Muscle layer of duodenum (tissue), 2 donors: ENCODE measurements around the gene TXNDC5.

Experiments used
- H3K27ac ChIP-seq: one replicate; pipeline ENCODE4 v1.7.0; 2013; ENCODE audit warnings: mild to moderate bottlenecking, low read length
- H3K27me3 ChIP-seq: one replicate; pipeline ENCODE4 v1.7.0; 2013; ENCODE audit warnings: low read depth, mild to moderate bottlenecking, control low read depth, low read length
- H3K36me3 ChIP-seq, 2 donors: one replicate each; pipeline ENCODE4 v1.7.0; 2013; ENCODE audit warnings: low read length in 2 of 2, control low read depth in 1 of 2, mild to moderate bottlenecking in 1 of 2; ENCODE audit not compliant: insufficient read depth in 2 of 2, control insufficient read depth in 1 of 2
- H3K4me1 ChIP-seq, 2 donors: one replicate each; pipeline ENCODE4 v1.7.0; 2013; ENCODE audit warnings: low read length in 2 of 2, mild to moderate bottlenecking in 2 of 2, control low read depth in 1 of 2, moderate library complexity in 1 of 2; ENCODE audit not compliant: insufficient read depth in 2 of 2, control insufficient read depth in 1 of 2
- H3K4me3 ChIP-seq, 2 donors: one replicate each; pipeline ENCODE4 v1.7.0; 2013; ENCODE audit warnings: low read length in 2 of 2, low read depth in 1 of 2, mild to moderate bottlenecking in 1 of 2
- H3K9me3 ChIP-seq, 2 donors: one replicate each; pipeline ENCODE4 v1.7.0; 2013; ENCODE audit warnings: low read length in 2 of 2, control low read depth in 1 of 2, mild to moderate bottlenecking in 1 of 2; ENCODE audit not compliant: control insufficient read depth in 1 of 2
- donor health status: healthy.

The TXNDC5 gene

DNA sequence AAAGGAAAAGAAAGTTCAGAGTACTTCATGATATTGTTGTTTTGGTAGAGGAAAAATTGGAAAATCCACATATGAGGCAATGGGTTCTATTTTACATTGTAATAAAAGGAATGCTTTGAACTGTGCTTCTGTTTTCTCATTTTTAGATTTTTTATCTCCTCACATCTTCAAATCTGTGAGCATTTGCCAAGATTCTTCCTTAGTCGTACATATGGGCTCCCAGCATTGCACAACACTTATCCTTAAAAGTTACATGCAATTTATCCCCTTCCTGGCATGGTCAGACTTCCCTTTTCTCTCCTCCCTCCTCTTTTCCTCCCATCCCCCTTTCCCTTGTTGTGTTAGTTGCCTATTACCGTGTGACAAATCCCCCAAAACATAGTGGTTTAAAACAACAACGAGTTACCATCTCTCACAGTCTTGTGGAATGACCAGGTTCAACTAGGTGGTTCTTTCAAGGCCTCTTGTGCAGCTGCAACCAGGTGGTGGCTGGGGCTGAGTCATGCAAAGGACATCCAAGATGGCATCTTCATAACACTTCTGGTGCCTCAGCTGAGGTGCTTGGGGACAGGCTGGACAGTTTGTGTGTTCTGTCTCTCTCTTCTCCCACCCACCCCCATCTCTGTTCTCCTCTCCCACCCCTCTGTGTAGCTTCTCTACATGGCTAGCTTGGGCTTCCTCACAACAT, 68.7 kb downstream of the TXNDC5 start:
- H3K9me3 ChIP-seq, result peaks cover 0 to 5% of the 10 kb centered on the region in 2 donors

GRCh38 chr6:7836371-7837026, 74.1 kb downstream of the TXNDC5 start:
- Histone ChIP-seq H3K4me3 (no peak overlapping the region), H3K4me1 (no peaks in the 10 kb centered on the region), H3K27me3 (no peaks in the 10 kb centered on the region), H3K36me3 (no peaks in the 10 kb centered on the region), H3K27ac (no peak overlapping the region), H3K9me3 (no peaks in the 10 kb centered on the region)

More for the DNA sequence above, 68.7 kb downstream of the TXNDC5 start:
- Histone ChIP-seq H3K27ac (no peak overlapping the region), H3K4me1 (no peaks in the 10 kb centered on the region), H3K36me3 (no peaks in the 10 kb centered on the region), H3K4me3 (no peak overlapping the region), H3K27me3 (no peaks in the 10 kb centered on the region)

DNA sequence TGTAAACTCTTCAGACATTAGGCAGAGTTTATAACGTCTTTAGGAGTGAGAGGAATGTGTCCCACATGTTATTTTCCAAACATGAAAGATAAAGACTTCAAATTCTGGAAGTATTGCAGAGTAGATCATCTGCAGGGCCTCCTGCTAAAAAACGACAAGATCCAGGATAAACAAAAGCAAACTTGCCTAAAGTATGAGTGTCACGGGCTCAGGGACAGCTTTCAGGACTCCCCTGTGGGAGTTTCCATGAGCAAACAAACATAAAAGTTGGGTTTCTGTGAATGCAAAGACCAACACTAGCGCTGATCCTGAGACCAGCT, 76.9 kb downstream of the TXNDC5 start:
- Histone ChIP-seq H3K4me1 (no peaks in the 10 kb centered on the region), H3K4me3 (no peak overlapping the region), H3K27ac (no peak overlapping the region), H3K27me3 (no peaks in the 10 kb centered on the region), H3K36me3 (no peaks in the 10 kb centered on the region), H3K9me3 (no peaks in the 10 kb centered on the region)

- Histone ChIP-seq H3K9me3 (no peaks in the 10 kb centered on the region), H3K4me1 (no peaks in the 10 kb centered on the region), H3K27me3 (no peaks in the 10 kb centered on the region), H3K4me3 (no peak overlapping the region), H3K36me3 (no peaks in the 10 kb centered on the region), H3K27ac (no peak overlapping the region)
Observed at GRCh38 chr6:7832904-7833750, 77.5 kb downstream of the TXNDC5 start.
